ENCODE measurements around the gene BHLHE40. TPM values are rescaled to one million over a fixed set of nuclear protein-coding genes. Genes with fewer than 3 reads are reported as not detected.

The BHLHE40 gene
- total and polyA plus RNA-seq, 2 of the 13 experiments (the other 11 are each of a cell fraction or from before 2014, with no cell fraction given): 1.8 to 51.0 TPM

DNA sequence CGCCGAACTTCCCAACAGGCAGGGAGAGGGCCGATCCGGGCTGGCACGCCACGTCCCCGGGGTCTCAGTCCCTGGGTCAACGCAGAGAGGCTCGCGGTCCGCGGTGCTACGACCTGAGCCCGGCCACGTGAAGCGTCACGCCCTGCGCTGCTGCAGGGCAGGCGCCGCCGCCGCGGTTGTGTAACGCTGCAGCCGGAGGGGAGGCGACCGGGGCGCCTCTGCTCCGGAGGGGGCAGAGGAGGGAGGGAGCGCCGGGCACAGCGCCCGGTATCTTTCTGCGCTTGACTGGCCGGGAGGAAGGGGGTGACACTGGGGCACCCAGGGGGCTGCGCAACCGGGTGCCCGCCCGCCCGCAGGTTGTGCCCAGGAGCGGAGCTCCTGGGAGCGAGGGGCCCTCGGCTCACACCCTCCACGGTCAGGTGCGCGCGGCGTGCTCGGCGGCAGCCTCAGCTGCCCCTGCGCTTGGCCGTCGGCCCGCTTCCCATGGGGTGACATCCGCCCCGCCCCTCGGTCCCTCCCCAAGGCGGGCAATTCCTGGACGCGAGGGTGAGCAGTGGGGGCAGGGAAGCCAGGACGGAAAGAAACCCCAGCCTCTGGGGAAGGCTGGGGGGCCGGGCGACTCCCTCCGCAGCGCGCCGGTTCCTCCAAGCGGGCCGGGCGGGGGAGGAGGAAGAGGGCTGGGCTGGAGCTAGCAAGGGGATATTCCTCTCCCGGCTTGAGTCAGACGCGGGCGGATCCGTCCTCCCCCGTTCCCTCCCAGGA, 852 bp upstream of the BHLHE40 start (continued):
- TF ChIP-seq, protein P1, sequence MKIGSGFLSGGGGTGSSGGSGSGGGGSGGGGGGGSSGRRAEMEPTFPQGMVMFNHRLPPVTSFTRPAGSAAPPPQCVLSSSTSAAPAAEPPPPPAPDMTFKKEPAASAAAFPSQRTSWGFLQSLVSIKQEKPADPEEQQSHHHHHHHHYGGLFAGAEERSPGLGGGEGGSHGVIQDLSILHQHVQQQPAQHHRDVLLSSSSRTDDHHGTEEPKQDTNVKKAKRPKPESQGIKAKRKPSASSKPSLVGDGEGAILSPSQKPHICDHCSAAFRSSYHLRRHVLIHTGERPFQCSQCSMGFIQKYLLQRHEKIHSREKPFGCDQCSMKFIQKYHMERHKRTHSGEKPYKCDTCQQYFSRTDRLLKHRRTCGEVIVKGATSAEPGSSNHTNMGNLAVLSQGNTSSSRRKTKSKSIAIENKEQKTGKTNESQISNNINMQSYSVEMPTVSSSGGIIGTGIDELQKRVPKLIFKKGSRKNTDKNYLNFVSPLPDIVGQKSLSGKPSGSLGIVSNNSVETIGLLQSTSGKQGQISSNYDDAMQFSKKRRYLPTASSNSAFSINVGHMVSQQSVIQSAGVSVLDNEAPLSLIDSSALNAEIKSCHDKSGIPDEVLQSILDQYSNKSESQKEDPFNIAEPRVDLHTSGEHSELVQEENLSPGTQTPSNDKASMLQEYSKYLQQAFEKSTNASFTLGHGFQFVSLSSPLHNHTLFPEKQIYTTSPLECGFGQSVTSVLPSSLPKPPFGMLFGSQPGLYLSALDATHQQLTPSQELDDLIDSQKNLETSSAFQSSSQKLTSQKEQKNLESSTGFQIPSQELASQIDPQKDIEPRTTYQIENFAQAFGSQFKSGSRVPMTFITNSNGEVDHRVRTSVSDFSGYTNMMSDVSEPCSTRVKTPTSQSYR (CRISPR knock-in tag; IDR thresholded peaks at IDR 0.05; ENCODE audit: borderline replicate concordance): peak; percentile 99
- TF ChIP-seq SSRP1 (CRISPR knock-in tag; IDR thresholded peaks at IDR 0.05) (peak; percentile 22; the same call in 1 of the 2 replicates), ZEB1 (IDR thresholded peaks at IDR 0.05; ENCODE audit: insufficient replicate concordance, low read depth) (no peak), KLF6 (CRISPR knock-in tag; IDR thresholded peaks at IDR 0.05) (peak; percentile 85; the same call in 1 of the 2 replicates), KAT8 (CRISPR knock-in tag; IDR thresholded peaks at IDR 0.05) (peak; percentile 75), MBNL3 (CRISPR knock-in tag; conservative IDR thresholded peaks at IDR 0.05) (no peak), PHF20 (CRISPR knock-in tag; IDR thresholded peaks at IDR 0.05) (no peak)
- TF ChIP-seq, protein P2, sequence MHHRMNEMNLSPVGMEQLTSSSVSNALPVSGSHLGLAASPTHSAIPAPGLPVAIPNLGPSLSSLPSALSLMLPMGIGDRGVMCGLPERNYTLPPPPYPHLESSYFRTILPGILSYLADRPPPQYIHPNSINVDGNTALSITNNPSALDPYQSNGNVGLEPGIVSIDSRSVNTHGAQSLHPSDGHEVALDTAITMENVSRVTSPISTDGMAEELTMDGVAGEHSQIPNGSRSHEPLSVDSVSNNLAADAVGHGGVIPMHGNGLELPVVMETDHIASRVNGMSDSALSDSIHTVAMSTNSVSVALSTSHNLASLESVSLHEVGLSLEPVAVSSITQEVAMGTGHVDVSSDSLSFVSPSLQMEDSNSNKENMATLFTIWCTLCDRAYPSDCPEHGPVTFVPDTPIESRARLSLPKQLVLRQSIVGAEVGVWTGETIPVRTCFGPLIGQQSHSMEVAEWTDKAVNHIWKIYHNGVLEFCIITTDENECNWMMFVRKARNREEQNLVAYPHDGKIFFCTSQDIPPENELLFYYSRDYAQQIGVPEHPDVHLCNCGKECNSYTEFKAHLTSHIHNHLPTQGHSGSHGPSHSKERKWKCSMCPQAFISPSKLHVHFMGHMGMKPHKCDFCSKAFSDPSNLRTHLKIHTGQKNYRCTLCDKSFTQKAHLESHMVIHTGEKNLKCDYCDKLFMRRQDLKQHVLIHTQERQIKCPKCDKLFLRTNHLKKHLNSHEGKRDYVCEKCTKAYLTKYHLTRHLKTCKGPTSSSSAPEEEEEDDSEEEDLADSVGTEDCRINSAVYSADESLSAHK (CRISPR knock-in tag; IDR thresholded peaks at IDR 0.05; ENCODE audit: borderline replicate concordance): no peak
